D721Med (cell line): ENCODE measurements around the gene TINAGL1.

ENCODE experiments used
- DNase-seq: peaks from one replicate; pipeline ENCODE4 v3.0.0; 2011; ENCODE audit warnings: low spot score; ENCODE audit not compliant: insufficient read length
- FAIRE-seq: peaks from 2 replicates; lab custom pipeline; 2011; peaks lifted over from hg19 to GRCh38; lab: Jason Lieb, UNC
- TF ChIP-seq, protein P1 (sequence below): IDR thresholded peaks from 2 replicates; pipeline ENCODE4 v1.5.1; 2012; ENCODE audit warnings: mild to moderate bottlenecking, control low read depth; ENCODE audit not compliant: insufficient read depth; ENCODE audit errors: missing control alignments

Gene TINAGL1

DNA sequence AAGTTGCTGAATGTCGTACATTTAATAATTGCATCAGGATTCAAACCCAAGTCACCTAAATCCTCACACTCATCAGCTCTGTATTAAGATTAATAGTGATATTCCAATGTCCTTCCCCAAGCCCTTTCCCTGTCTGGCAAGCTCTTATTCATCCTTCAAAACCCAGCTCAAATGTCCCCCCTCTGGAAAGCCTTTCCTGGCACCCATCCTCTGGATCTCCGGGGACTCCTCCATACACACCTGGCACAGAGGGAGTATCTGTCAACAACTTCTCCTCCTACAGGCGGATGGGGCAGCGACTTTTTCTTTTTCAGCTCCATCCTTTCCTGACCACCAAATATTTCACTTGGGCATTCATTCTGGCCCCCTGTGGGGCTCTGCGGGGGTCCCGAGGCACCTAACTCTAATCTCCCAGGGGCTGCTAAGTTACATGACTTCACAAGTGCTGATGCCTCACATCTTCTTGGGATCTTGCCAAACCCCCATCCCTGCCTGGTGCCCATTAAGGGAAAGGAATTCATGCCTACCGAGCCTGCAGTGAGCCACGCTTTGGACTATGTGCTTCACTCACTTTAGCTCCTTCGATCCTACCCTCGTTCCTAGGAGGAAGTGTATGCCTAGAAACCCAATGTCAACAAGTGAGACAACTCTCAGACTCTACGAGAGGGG lies 15.2 kb downstream of the TINAGL1 start:
- FAIRE-seq: no peak
- TF ChIP-seq, protein P1, sequence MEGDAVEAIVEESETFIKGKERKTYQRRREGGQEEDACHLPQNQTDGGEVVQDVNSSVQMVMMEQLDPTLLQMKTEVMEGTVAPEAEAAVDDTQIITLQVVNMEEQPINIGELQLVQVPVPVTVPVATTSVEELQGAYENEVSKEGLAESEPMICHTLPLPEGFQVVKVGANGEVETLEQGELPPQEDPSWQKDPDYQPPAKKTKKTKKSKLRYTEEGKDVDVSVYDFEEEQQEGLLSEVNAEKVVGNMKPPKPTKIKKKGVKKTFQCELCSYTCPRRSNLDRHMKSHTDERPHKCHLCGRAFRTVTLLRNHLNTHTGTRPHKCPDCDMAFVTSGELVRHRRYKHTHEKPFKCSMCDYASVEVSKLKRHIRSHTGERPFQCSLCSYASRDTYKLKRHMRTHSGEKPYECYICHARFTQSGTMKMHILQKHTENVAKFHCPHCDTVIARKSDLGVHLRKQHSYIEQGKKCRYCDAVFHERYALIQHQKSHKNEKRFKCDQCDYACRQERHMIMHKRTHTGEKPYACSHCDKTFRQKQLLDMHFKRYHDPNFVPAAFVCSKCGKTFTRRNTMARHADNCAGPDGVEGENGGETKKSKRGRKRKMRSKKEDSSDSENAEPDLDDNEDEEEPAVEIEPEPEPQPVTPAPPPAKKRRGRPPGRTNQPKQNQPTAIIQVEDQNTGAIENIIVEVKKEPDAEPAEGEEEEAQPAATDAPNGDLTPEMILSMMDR: no peak
- DNase-seq: no peak

- FAIRE-seq (no peak), DNase-seq (no peak)
- TF ChIP-seq, protein P1: no peak
Measured at GRCh38 chr1:31592132-31592531, 15.8 kb downstream of the TINAGL1 start.

- FAIRE-seq (no peak), DNase-seq (no peak)
- TF ChIP-seq, protein P1: no peak
Measured at GRCh38 chr1:31593136-31593665, 16.9 kb downstream of the TINAGL1 start.

DNA sequence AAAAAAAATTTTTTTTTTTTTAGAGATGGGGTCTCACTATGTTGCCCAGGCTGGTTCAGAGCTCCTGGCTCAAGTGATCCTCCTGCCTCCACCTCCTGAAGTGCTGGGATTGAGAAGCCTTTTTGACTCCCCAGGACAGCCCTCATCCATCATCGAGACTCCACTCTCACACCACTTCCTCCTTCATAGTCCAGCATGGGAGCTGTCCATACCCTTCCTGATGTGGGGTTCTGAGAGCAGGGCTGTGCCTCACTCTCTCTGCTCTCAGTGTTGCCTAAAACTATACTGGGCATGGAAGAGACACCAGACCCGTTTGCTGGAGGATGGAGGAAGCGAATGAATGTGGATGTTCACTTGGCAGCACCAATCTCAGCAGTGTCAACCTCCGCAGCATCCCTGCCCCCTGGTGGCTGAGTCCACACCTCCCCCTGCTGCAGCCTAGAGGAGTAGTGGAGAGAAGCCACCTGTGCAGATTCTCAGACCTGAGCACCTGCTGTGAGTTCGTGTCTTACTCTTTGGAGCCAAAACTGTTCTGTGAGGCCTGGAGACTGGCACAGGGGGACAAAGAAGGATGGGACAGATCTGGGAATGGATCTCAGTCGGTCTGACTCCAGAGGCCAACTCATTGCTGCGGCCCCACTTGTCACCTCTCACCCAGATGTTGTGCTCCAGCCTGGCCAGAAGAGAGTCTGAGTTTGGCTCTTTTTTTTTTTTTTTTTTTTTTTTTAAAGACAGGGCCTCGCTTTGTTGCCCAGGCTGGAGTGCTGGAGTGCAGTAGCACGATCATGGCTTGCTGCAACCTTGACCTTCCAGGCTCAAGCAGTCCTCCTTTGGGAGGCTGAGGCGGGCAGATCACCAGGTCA lies 17.7 kb downstream of the TINAGL1 start:
- FAIRE-seq: no peak
- TF ChIP-seq, protein P1: peak; percentile 85
- DNase-seq: no peak

DNA sequence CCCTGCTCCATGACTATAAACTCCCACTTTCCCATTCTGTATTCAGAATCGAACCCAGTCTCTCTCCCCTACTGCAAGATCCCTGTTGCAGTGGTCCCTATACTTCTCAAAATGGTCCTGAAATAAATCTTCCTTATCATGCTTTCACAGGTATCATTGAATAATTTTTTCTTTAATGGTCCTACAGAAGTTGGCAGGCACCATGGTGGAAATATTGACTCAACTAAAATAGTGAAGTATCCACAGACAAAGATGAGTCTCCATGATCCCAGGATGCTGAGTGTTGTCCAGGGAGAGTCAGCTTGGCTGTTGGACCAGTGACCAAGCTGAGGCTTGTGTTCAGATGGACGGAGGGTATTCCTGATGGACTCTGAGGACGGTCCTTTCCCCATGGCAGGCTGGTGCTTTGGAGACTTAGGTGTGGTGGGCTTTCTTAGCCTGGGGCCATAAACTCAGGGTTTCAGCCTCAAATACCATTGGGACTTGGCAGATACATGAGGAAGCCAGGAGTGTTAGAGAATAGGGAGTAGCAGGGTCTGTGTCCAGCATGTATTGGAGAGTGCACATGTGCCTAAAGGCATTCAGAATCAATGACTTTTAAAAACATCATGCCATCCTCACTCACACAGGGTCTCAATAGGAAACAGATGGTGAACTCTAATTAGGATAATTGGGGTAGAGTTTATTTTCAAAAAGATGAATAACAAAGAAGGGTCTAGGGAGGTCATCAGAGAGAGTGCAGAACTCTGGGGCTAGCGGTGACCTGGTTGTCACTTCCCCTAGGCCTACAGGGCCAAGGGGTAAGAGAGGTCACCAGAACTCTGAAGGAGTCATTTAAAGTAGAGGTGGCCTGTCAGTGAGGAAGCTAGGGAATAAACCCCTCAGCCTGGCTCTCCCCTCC lies 19.8 kb downstream of the TINAGL1 start:
- no peak for DNase-seq
- FAIRE-seq: no peak

GRCh38 chr1:31596737-31597097 lies 20.4 kb downstream of the TINAGL1 start:
- TF ChIP-seq, protein P1: no peak
- DNase-seq (no peak), FAIRE-seq (no peak)

More for the DNA sequence above, 19.8 kb downstream of the TINAGL1 start:
- TF ChIP-seq, protein P1: no peak
